HepG2 (cell line): ENCODE results near the gene RIMBP2.

ENCODE experiments used
- BRCA1 ChIP-seq: sonication (generic); formaldehyde crosslinking; IDR thresholded peaks from 2 replicates; pipeline ENCODE4 v1.4.0; 2020; ENCODE audit warnings: missing genetic modification reagents
- FIP1L1 ChIP-seq: fragments of 200-400 bp; formaldehyde crosslinking; IDR thresholded peaks from 2 replicates; pipeline ENCODE4 v1.6.1; 2018; ENCODE audit warnings: low read depth, mild to moderate bottlenecking, low read length, moderate library complexity, borderline replicate concordance; ENCODE audit not compliant: insufficient read depth
- FLYWCH1 ChIP-seq: sonication (generic); formaldehyde crosslinking; IDR thresholded peaks from 2 replicates; pipeline ENCODE4 v1.8.1; 2023; ENCODE audit warnings: mild to moderate bottlenecking, missing genetic modification reagents
- FOXK2 ChIP-seq: fragments of 450-650 bp; IDR thresholded peaks from 2 replicates; pipeline ENCODE4 v1.6.1; 2016
- JUN ChIP-seq: sonication (generic); formaldehyde crosslinking; IDR thresholded peaks from 2 replicates; pipeline ENCODE4 v1.4.0; 2020; ENCODE audit warnings: mild to moderate bottlenecking, missing genetic modification reagents
- POLR2A ChIP-seq, 2 experiments: IDR thresholded peaks; 2 replicates each; pipeline ENCODE4 v1.6.1; 2011; ENCODE audit warnings: low read depth in 2 of 2, low read length in 2 of 2, mild to moderate bottlenecking in 1 of 2, moderate library complexity in 1 of 2; ENCODE audit not compliant: insufficient read depth in 1 of 2
- ZNF775 ChIP-seq: sonication (generic); formaldehyde crosslinking; IDR thresholded peaks from 2 replicates; pipeline ENCODE4 v1.4.0; 2020; ENCODE audit warnings: missing genetic modification reagents, mild to moderate bottlenecking, moderate library complexity, borderline replicate concordance
- ZNF776 ChIP-seq: sonication (generic); formaldehyde crosslinking; IDR thresholded peaks from 2 replicates; pipeline ENCODE4 v1.4.0; 2020; ENCODE audit warnings: mild to moderate bottlenecking, missing genetic modification reagents
- TF ChIP-seq, protein P1 (sequence below): sonication (generic); formaldehyde crosslinking; IDR thresholded peaks from 2 replicates; pipeline ENCODE4 v1.5.1; 2020; ENCODE audit warnings: missing genetic modification reagents, mild to moderate bottlenecking, borderline replicate concordance
- TF ChIP-seq, protein P2 (sequence below): sonication (generic); formaldehyde crosslinking; IDR thresholded peaks from 2 replicates; pipeline ENCODE4 v1.4.0; 2020; ENCODE audit warnings: missing genetic modification reagents, mild to moderate bottlenecking, borderline replicate concordance
- TF ChIP-seq, protein P3 (sequence below): sonication (generic); formaldehyde crosslinking; IDR thresholded peaks from 2 replicates; pipeline ENCODE4 v1.5.0; 2020; ENCODE audit warnings: mild to moderate bottlenecking, missing genetic modification reagents, moderate library complexity
- TF ChIP-seq, protein P4 (sequence below): sonication (generic); formaldehyde crosslinking; IDR thresholded peaks from 2 replicates; pipeline ENCODE4 v1.8.1; 2023; ENCODE audit warnings: missing genetic modification reagents, inconsistent platforms, borderline replicate concordance
- TF ChIP-seq, protein P5 (sequence below): fragments of 450-650 bp; IDR thresholded peaks from 2 replicates; pipeline ENCODE4 v1.6.1; 2016

DNA sequence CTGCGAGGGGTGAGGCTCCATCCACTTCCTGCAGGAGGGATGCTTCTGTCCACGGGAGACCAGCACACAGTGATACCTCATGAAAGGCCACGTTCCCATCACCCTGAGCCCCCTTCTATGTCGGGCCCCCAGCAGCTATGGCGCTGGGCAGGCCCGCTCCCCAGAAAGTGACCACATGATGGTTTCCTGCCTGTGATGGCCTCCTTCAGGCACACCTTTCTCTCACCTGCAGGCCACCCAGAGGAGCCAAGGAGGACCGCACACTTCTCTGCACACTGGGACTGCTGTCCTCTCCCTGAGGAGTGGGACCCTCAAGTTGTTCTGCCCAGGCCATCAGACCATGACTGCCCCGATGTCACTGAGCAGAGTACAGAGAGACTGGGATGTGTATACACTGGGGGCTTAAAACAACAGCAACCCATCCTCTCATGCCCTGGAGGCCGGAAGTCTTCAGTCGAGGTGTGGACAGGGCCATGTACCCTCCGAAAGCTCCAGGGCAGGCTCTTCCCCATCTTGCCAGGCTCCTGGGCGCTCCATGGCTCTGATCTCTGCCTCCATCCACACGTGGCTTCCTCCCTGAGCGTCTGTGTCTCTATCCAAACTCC is 219.5 kb downstream of the RIMBP2 start:
- TF ChIP-seq BRCA1 (CRISPR knock-in tag) (no peak), FIP1L1 (no peak), ZNF775 (CRISPR knock-in tag) (no peak), JUN (CRISPR knock-in tag) (no peak), FOXK2 (no peak), ZNF776 (CRISPR knock-in tag) (no peak), FLYWCH1 (no peak), POLR2A (IDR thresholded peaks at IDR 0.05; ENCODE audit: insufficient read depth in 1 of 2, low read depth in 2 of 2, low read length in 2 of 2) (no peak)
- TF ChIP-seq, protein P1, sequence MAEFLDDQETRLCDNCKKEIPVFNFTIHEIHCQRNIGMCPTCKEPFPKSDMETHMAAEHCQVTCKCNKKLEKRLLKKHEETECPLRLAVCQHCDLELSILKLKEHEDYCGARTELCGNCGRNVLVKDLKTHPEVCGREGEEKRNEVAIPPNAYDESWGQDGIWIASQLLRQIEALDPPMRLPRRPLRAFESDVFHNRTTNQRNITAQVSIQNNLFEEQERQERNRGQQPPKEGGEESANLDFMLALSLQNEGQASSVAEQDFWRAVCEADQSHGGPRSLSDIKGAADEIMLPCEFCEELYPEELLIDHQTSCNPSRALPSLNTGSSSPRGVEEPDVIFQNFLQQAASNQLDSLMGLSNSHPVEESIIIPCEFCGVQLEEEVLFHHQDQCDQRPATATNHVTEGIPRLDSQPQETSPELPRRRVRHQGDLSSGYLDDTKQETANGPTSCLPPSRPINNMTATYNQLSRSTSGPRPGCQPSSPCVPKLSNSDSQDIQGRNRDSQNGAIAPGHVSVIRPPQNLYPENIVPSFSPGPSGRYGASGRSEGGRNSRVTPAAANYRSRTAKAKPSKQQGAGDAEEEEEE, result no peak
- TF ChIP-seq, protein P2, sequence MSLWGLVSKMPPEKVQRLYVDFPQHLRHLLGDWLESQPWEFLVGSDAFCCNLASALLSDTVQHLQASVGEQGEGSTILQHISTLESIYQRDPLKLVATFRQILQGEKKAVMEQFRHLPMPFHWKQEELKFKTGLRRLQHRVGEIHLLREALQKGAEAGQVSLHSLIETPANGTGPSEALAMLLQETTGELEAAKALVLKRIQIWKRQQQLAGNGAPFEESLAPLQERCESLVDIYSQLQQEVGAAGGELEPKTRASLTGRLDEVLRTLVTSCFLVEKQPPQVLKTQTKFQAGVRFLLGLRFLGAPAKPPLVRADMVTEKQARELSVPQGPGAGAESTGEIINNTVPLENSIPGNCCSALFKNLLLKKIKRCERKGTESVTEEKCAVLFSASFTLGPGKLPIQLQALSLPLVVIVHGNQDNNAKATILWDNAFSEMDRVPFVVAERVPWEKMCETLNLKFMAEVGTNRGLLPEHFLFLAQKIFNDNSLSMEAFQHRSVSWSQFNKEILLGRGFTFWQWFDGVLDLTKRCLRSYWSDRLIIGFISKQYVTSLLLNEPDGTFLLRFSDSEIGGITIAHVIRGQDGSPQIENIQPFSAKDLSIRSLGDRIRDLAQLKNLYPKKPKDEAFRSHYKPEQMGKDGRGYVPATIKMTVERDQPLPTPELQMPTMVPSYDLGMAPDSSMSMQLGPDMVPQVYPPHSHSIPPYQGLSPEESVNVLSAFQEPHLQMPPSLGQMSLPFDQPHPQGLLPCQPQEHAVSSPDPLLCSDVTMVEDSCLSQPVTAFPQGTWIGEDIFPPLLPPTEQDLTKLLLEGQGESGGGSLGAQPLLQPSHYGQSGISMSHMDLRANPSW (CRISPR knock-in tag), result no peak
- TF ChIP-seq, protein P3, sequence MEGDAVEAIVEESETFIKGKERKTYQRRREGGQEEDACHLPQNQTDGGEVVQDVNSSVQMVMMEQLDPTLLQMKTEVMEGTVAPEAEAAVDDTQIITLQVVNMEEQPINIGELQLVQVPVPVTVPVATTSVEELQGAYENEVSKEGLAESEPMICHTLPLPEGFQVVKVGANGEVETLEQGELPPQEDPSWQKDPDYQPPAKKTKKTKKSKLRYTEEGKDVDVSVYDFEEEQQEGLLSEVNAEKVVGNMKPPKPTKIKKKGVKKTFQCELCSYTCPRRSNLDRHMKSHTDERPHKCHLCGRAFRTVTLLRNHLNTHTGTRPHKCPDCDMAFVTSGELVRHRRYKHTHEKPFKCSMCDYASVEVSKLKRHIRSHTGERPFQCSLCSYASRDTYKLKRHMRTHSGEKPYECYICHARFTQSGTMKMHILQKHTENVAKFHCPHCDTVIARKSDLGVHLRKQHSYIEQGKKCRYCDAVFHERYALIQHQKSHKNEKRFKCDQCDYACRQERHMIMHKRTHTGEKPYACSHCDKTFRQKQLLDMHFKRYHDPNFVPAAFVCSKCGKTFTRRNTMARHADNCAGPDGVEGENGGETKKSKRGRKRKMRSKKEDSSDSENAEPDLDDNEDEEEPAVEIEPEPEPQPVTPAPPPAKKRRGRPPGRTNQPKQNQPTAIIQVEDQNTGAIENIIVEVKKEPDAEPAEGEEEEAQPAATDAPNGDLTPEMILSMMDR (CRISPR knock-in tag), result no peak
- TF ChIP-seq, protein P4, sequence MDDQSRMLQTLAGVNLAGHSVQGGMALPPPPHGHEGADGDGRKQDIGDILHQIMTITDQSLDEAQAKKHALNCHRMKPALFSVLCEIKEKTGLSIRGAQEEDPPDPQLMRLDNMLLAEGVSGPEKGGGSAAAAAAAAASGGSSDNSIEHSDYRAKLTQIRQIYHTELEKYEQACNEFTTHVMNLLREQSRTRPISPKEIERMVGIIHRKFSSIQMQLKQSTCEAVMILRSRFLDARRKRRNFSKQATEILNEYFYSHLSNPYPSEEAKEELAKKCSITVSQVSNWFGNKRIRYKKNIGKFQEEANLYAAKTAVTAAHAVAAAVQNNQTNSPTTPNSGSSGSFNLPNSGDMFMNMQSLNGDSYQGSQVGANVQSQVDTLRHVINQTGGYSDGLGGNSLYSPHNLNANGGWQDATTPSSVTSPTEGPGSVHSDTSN (CRISPR knock-in tag), result no peak
- TF ChIP-seq, protein P5, sequence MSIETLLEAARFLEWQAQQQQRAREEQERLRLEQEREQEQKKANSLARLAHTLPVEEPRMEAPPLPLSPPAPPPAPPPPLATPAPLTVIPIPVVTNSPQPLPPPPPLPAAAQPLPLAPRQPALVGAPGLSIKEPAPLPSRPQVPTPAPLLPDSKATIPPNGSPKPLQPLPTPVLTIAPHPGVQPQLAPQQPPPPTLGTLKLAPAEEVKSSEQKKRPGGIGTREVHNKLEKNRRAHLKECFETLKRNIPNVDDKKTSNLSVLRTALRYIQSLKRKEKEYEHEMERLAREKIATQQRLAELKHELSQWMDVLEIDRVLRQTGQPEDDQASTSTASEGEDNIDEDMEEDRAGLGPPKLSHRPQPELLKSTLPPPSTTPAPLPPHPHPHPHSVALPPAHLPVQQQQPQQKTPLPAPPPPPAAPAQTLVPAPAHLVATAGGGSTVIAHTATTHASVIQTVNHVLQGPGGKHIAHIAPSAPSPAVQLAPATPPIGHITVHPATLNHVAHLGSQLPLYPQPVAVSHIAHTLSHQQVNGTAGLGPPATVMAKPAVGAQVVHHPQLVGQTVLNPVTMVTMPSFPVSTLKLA, result no peak
